IMR-90 (cell line): ENCODE measurements around the gene SPIN1.

Experiments
- BHLHE40 ChIP-seq: fragments of 150-350 bp; IDR thresholded peaks from 2 replicates; pipeline ENCODE4 v1.6.1; 2016; ENCODE audit warnings: mild to moderate bottlenecking, low read depth, low read length
- CEBPB ChIP-seq: IDR thresholded peaks from 2 replicates; pipeline ENCODE4 v1.6.1; 2012; ENCODE audit warnings: low read depth, low read length, improper control_type of control experiment
- CHD1 ChIP-seq: IDR thresholded peaks from 2 replicates; pipeline ENCODE4 v1.6.1; 2012; ENCODE audit warnings: low read depth, low read length, improper control_type of control experiment
- ELK1 ChIP-seq: fragments of 150-350 bp; IDR thresholded peaks from 2 replicates; pipeline ENCODE4 v1.6.1; 2016; ENCODE audit warnings: low read depth, mild to moderate bottlenecking, low read length, moderate library complexity, borderline replicate concordance
- MAZ ChIP-seq: IDR thresholded peaks from 2 replicates; pipeline ENCODE4 v1.6.1; 2012; ENCODE audit warnings: low read depth, mild to moderate bottlenecking, low read length, improper control_type of control experiment, moderate library complexity, borderline replicate concordance
- POLR2A ChIP-seq: IDR thresholded peaks from 2 replicates; pipeline ENCODE4 v1.6.1; 2012; ENCODE audit warnings: mild to moderate bottlenecking, low read depth, low read length
- RAD21 ChIP-seq: IDR thresholded peaks from 2 replicates; pipeline ENCODE4 v1.6.1; 2012; ENCODE audit warnings: low read length, improper control_type of control experiment
- RFX5 ChIP-seq: IDR thresholded peaks from 2 replicates; pipeline ENCODE4 v1.8.0; 2012; ENCODE audit warnings: low read depth, mild to moderate bottlenecking, low read length, moderate library complexity
- TF ChIP-seq, protein P1 (sequence below): fragments of 150-350 bp; IDR thresholded peaks from 2 replicates; pipeline ENCODE4 v1.6.1; 2017; ENCODE audit warnings: mild to moderate bottlenecking, antibody characterized with exemption, low read length, low read depth
- TF ChIP-seq, protein P2 (sequence below): conservative IDR thresholded peaks from 2 replicates; pipeline ENCODE4 v1.5.1; 2012; ENCODE audit warnings: mild to moderate bottlenecking, low read depth, low read length, improper control_type of control experiment

DNA sequence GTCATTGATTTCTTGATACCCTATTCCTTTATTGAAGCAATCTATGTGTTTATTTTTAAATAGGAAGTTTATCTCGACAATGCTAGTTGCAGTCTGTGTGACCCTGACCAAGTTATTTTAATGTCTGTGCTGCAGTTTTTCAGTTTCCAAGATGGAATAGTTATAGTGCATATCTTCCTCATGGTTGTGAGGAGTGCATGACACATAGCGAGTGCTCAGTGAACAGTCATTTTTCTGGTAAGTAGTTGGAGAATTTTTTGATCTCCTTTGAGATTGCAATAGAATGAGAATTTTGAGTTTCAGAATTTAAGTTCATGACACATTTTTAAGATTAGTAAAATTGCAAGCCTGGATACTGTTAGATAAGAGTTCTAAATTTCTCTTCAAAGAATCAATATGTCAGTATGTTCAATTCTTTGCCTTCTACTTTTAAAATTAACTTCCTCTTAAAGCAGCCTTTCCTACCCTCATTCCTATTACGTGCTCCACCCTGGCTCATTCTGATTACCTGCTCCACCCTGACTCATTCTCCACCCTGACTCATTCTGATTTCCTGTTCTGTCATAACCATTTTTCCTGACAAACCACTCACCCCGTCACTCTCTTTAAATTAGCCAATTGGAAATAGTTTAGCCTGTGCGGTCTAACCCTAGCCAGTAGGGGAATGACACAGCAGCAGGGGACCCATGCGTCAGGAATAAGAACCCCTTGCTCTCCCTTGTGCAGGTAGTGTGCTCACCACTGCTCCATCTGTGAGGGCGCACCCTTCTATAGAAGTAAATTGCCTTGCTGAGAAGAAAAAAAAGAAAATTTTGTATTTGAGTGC lies 30.7 kb downstream of the SPIN1 start:
- TF ChIP-seq, protein P1, sequence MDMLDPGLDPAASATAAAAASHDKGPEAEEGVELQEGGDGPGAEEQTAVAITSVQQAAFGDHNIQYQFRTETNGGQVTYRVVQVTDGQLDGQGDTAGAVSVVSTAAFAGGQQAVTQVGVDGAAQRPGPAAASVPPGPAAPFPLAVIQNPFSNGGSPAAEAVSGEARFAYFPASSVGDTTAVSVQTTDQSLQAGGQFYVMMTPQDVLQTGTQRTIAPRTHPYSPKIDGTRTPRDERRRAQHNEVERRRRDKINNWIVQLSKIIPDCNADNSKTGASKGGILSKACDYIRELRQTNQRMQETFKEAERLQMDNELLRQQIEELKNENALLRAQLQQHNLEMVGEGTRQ: no peak
- TF ChIP-seq, protein P2, sequence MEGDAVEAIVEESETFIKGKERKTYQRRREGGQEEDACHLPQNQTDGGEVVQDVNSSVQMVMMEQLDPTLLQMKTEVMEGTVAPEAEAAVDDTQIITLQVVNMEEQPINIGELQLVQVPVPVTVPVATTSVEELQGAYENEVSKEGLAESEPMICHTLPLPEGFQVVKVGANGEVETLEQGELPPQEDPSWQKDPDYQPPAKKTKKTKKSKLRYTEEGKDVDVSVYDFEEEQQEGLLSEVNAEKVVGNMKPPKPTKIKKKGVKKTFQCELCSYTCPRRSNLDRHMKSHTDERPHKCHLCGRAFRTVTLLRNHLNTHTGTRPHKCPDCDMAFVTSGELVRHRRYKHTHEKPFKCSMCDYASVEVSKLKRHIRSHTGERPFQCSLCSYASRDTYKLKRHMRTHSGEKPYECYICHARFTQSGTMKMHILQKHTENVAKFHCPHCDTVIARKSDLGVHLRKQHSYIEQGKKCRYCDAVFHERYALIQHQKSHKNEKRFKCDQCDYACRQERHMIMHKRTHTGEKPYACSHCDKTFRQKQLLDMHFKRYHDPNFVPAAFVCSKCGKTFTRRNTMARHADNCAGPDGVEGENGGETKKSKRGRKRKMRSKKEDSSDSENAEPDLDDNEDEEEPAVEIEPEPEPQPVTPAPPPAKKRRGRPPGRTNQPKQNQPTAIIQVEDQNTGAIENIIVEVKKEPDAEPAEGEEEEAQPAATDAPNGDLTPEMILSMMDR: no peak
- TF ChIP-seq MAZ: no peak
- TF ChIP-seq POLR2A: no peak
- no peak for TF ChIP-seq BHLHE40
- no peak for TF ChIP-seq RFX5
- TF ChIP-seq ELK1: no peak
- TF ChIP-seq RAD21: no peak
- no peak for TF ChIP-seq CHD1
- no peak for TF ChIP-seq CEBPB
